ENCODE results near the gene HYI. TPM values are rescaled to one million over a fixed set of nuclear protein-coding genes. Genes with fewer than 3 reads are reported as not detected.

HYI gene
- polyA plus RNA-seq, 1 donor from 2014 or later: 14.8 TPM

DNA sequence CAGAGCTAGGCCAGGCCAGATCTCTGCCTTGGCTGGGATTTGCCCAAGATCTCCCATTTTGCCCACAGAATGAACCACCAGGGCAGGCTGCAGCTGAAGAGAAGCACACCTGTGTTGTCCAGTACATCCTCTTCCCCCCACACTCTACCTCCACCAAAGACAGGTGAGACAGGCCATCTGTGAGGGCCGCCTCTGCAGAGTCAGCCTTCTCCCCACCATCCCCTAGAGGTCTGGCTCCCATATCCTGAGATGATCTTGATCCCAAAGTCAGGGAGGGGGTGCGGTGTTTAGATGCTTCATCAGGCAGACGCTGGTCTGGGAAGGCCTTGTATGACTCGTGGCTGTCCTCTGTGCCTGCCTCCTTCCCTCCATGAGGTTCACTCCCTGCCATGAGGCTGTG, 28.7 kb downstream of the HYI start:
- H3K9ac ChIP-seq (ENCODE audit: low read length): no peak overlapping the region
- H2AFZ ChIP-seq (ENCODE audit: low read depth, low read length): no peak overlapping the region
- H3K9me2 ChIP-seq (ENCODE audit: insufficient read depth, low read length): no peaks in the 10 kb centered on the region
- H3K79me2 ChIP-seq (replicated peaks; ENCODE audit: insufficient read depth, low read length): no peaks in the 10 kb centered on the region
- H3F3A ChIP-seq (ENCODE audit: insufficient read depth, low read length, poor library complexity, severe bottlenecking): no peaks in the 10 kb centered on the region
- no peaks in the 10 kb centered on the region for H4K20me1 ChIP-seq (ENCODE audit: insufficient read depth)
- no peak overlapping the region for H3K4me3 ChIP-seq (ENCODE audit: low read length)
- H3K36me3 ChIP-seq (ENCODE audit: insufficient read depth, low read length): no peaks in the 10 kb centered on the region
- H3K9me3 ChIP-seq (ENCODE audit: low read length): no peaks in the 10 kb centered on the region
- no peak overlapping the region for H3K27ac ChIP-seq (ENCODE audit: low read length)
- TF ChIP-seq EZH2 (IDR thresholded peaks at IDR 0.05; ENCODE audit: borderline replicate concordance, insufficient read depth, low read length, poor library complexity, severe bottlenecking): no peak
- TF ChIP-seq EP300 (conservative IDR thresholded peaks at IDR 0.05; ENCODE audit: poor library complexity, severe bottlenecking): no peak
- TF ChIP-seq, protein P1, sequence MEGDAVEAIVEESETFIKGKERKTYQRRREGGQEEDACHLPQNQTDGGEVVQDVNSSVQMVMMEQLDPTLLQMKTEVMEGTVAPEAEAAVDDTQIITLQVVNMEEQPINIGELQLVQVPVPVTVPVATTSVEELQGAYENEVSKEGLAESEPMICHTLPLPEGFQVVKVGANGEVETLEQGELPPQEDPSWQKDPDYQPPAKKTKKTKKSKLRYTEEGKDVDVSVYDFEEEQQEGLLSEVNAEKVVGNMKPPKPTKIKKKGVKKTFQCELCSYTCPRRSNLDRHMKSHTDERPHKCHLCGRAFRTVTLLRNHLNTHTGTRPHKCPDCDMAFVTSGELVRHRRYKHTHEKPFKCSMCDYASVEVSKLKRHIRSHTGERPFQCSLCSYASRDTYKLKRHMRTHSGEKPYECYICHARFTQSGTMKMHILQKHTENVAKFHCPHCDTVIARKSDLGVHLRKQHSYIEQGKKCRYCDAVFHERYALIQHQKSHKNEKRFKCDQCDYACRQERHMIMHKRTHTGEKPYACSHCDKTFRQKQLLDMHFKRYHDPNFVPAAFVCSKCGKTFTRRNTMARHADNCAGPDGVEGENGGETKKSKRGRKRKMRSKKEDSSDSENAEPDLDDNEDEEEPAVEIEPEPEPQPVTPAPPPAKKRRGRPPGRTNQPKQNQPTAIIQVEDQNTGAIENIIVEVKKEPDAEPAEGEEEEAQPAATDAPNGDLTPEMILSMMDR (IDR thresholded peaks at IDR 0.05; ENCODE audit: poor library complexity, severe bottlenecking): no peak
- TF ChIP-seq MXI1 (conservative IDR thresholded peaks at IDR 0.05; ENCODE audit: poor library complexity, severe bottlenecking): no peak
- TF ChIP-seq SMC3 (conservative IDR thresholded peaks at IDR 0.05; ENCODE audit: poor library complexity): no peak
- TF ChIP-seq RAD21 (conservative IDR thresholded peaks at IDR 0.05): no peak
- no peak for TF ChIP-seq REST (IDR thresholded peaks at IDR 0.05; ENCODE audit: borderline replicate concordance)
- TF ChIP-seq POLR2AphosphoS5 (IDR thresholded peaks at IDR 0.05): no peak
- no peak for TF ChIP-seq TAF1 (IDR thresholded peaks at IDR 0.05; ENCODE audit: low read depth)
- no peak overlapping the region for H3K4me2 ChIP-seq (ENCODE audit: low read length)
- H3K27me3 ChIP-seq (ENCODE audit: insufficient read depth, low read depth, low read length): no peaks in the 10 kb centered on the region

GRCh38 chr1:43423672-43424550, 29.8 kb downstream of the HYI start:
- Histone ChIP-seq H3K9me2 (ENCODE audit: insufficient read depth, low read length) (no peaks in the 10 kb centered on the region), H3K27me3 (ENCODE audit: insufficient read depth, low read depth, low read length) (no peaks in the 10 kb centered on the region), H3K36me3 (ENCODE audit: insufficient read depth, low read length) (no peaks in the 10 kb centered on the region), H3K9me3 (ENCODE audit: low read length) (no peaks in the 10 kb centered on the region), H3K79me2 (replicated peaks; ENCODE audit: insufficient read depth, low read length) (no peaks in the 10 kb centered on the region), H3K27ac (ENCODE audit: low read length) (no peak overlapping the region), H3K4me2 (ENCODE audit: low read length) (no peak overlapping the region), H3K4me3 (ENCODE audit: low read length) (no peak overlapping the region), H2AFZ (ENCODE audit: low read depth, low read length) (no peak overlapping the region), H3F3A (ENCODE audit: insufficient read depth, low read length, poor library complexity, severe bottlenecking) (no peaks in the 10 kb centered on the region), H4K20me1 (ENCODE audit: insufficient read depth) (no peaks in the 10 kb centered on the region), H3K9ac (ENCODE audit: low read length) (no peak overlapping the region)
- TF ChIP-seq EP300 (conservative IDR thresholded peaks at IDR 0.05; ENCODE audit: poor library complexity, severe bottlenecking): no peak
- no peak for TF ChIP-seq POLR2AphosphoS5 (IDR thresholded peaks at IDR 0.05)
- no peak for TF ChIP-seq SMC3 (conservative IDR thresholded peaks at IDR 0.05; ENCODE audit: poor library complexity)
- no peak for TF ChIP-seq MXI1 (conservative IDR thresholded peaks at IDR 0.05; ENCODE audit: poor library complexity, severe bottlenecking)
